ENCODE results near the gene NCKAP5.

The NCKAP5 gene

GRCh38 chr2:133204421-133204820 is 363.8 kb downstream of the NCKAP5 start:
- no peak for DNase-seq (ENCODE audit: low read depth in 2 of 2)

- no peak for DNase-seq (ENCODE audit: low read depth in 2 of 2)
Observed at GRCh38 chr2:133200684-133201421, 367.4 kb downstream of the NCKAP5 start.

- no peak for DNase-seq (ENCODE audit: low read depth in 2 of 2)
Observed at GRCh38 chr2:133198678-133199077, 369.6 kb downstream of the NCKAP5 start.

GRCh38 chr2:133197156-133197555 is 371.1 kb downstream of the NCKAP5 start:
- DNase-seq (ENCODE audit: low read depth in 2 of 2) = no peak

- DNase-seq (ENCODE audit: low read depth in 2 of 2) = no peak
Observed at GRCh38 chr2:133194777-133195335, 373.4 kb downstream of the NCKAP5 start.

GRCh38 chr2:133194362-133194655 is 374.0 kb downstream of the NCKAP5 start:
- no peak for DNase-seq (ENCODE audit: low read depth in 2 of 2)

GRCh38 chr2:133193544-133194361 is 374.5 kb downstream of the NCKAP5 start:
- no peak for DNase-seq (ENCODE audit: low read depth in 2 of 2)

- no peak for DNase-seq (ENCODE audit: low read depth in 2 of 2)
Observed at GRCh38 chr2:133192028-133192427, 376.2 kb downstream of the NCKAP5 start.

GRCh38 chr2:133177196-133177595 is 391.1 kb downstream of the NCKAP5 start:
- no peak for DNase-seq (ENCODE audit: low read depth in 2 of 2)

- no peak for DNase-seq (ENCODE audit: low read depth in 2 of 2)
Observed at GRCh38 chr2:133175926-133176325, 392.3 kb downstream of the NCKAP5 start.

GRCh38 chr2:133173224-133173623 is 395.0 kb downstream of the NCKAP5 start:
- no peak for DNase-seq (ENCODE audit: low read depth in 2 of 2)

GRCh38 chr2:133171393-133172004 is 396.8 kb downstream of the NCKAP5 start:
- DNase-seq (ENCODE audit: low read depth in 2 of 2) = no peak

- no peak for DNase-seq (ENCODE audit: low read depth in 2 of 2)
Observed at GRCh38 chr2:133169274-133169912, 398.9 kb downstream of the NCKAP5 start.

GRCh38 chr2:133167990-133168389 is 400.3 kb downstream of the NCKAP5 start:
- DNase-seq (ENCODE audit: low read depth in 2 of 2) = no peak

GRCh38 chr2:133167223-133167622 is 401.0 kb downstream of the NCKAP5 start:
- no peak for DNase-seq (ENCODE audit: low read depth in 2 of 2)

- DNase-seq (ENCODE audit: low read depth in 2 of 2) = no peak
Observed at GRCh38 chr2:133166031-133166430, 402.2 kb downstream of the NCKAP5 start.

- no peak for DNase-seq (ENCODE audit: low read depth in 2 of 2)
Observed at GRCh38 chr2:133163111-133163510, 405.2 kb downstream of the NCKAP5 start.

GRCh38 chr2:133158442-133158841 is 409.8 kb downstream of the NCKAP5 start:
- DNase-seq (ENCODE audit: low read depth in 2 of 2) = no peak

- no peak for DNase-seq (ENCODE audit: low read depth in 2 of 2)
Observed at GRCh38 chr2:133158024-133158423, 410.2 kb downstream of the NCKAP5 start.

GRCh38 chr2:133157141-133157540 is 411.1 kb downstream of the NCKAP5 start:
- DNase-seq (ENCODE audit: low read depth in 2 of 2) = no peak

- DNase-seq (ENCODE audit: low read depth in 2 of 2) = no peak
Observed at GRCh38 chr2:133152801-133153200, 415.5 kb downstream of the NCKAP5 start.

- no peak for DNase-seq (ENCODE audit: low read depth in 2 of 2)
Observed at GRCh38 chr2:133148187-133148586, 420.1 kb downstream of the NCKAP5 start.

Measured in stimulated activated CD4-positive, alpha-beta T cell treated with anti-CD3 and anti-CD28 coated beads, Interleukin-4, amount 100 ng/mL, for 48 hours (primary cell).